Psoas muscle (tissue), 8 donors: ENCODE results near the gene KCNG4. TPM values are rescaled to one million over a fixed set of nuclear protein-coding genes. Genes with fewer than 3 reads are reported as not detected.
A peak's percentile ranks its signal among the peaks of the same experiment; 100 is the strongest.

ENCODE experiments used
- ATAC-seq, 4 donors: fragments of 200-7000 bp; cut with Tn5 transposase; one replicate each; pipeline ENCODE4 v1.9.1; 2020; ENCODE audit warnings: moderate library complexity in 3 of 4, mild to moderate bottlenecking in 2 of 4
- DNase-seq, 2 donors: peaks; one replicate each; pipeline ENCODE4 v3.0.0-alpha.2; 2020
- H3K27ac ChIP-seq: fragments of 200-600 bp; one replicate; pipeline ENCODE4 v1.8.0; 2022
- H3K27me3 ChIP-seq, 3 donors: fragments of 200-600 bp in 1 of 3; one replicate each; pipeline versions ENCODE4 v1.6.1 to v1.8.0; 2013 to 2022; ENCODE audit warnings: low read length in 2 of 3, mild to moderate bottlenecking in 2 of 3, moderate library complexity in 1 of 3; ENCODE audit not compliant: insufficient read depth in 3 of 3
- H3K36me3 ChIP-seq, 2 donors: fragments of 200-600 bp in 1 of 2; one replicate each; pipeline versions ENCODE4 v1.6.1 to v1.8.0; 2013 to 2022; ENCODE audit warnings: low read depth in 1 of 2, mild to moderate bottlenecking in 1 of 2, moderate library complexity in 1 of 2; ENCODE audit not compliant: insufficient read depth in 1 of 2
- H3K4me1 ChIP-seq: fragments of 200-600 bp; one replicate; pipeline ENCODE4 v1.8.0; 2022
- H3K4me3 ChIP-seq: fragments of 200-600 bp; one replicate; pipeline ENCODE4 v1.8.0; 2022; ENCODE audit warnings: mild to moderate bottlenecking
- H3K9me3 ChIP-seq: fragments of 200-600 bp; one replicate; pipeline ENCODE4 v1.8.0; 2022
- WGBS, 3 donors: extraction: QIAGEN DNeasy Blood & Tissue Kit; methylation state at CpG; one replicate each; pipeline versions ENCODE4 v1.1.6 to v1.1.7; 2013; 5-methylcytosine and 5-hydroxymethylcytosine counted together
- intact Hi-C, 2 donors: fragments of 100-400 bp; cut with DNase I; formaldehyde crosslinking; loops; one replicate each; pipeline versions ENCODE4 v1.11.0 to v1.14.2; 2022
- polyA plus RNA-seq, 3 donors: library from polyadenylated mRNA; stranded (reverse); fragments of 200-250 nt; gene quantifications; one replicate each; pipeline ENCODE4 v1.2.3, GENCODE V29; 2013
- total RNA-seq, 4 donors: library from RNA; stranded (reverse); fragmentation: NEBNext Ultra II Directional in 2 of 4; extraction: Animal tissue kit (Norgen Biotek cat#: 25700) in 2 of 4; gene quantifications; one replicate each; pipeline versions ENCODE4 v1.2.1 to v1.2.4, GENCODE V29; 2021 to 2023
- TF ChIP-seq, protein P1 (sequence below): fragments of 200-600 bp; IDR thresholded peaks from one replicate; pipeline ENCODE4 v1.8.0; 2022; ENCODE audit warnings: antibody characterized with exemption
- donor health status: healthy with polysubstance abuse.
- donor health status: DM: no; HTN: no; CAD: no; lungs with moderate emphysema.
- donor health status: Bipolar disorder and iron deficiency.
- donor health status: healthy.
- donor health status: DM: yes; HTN: yes; CAD: no.
- donor health status: DM: no; HTN: no; CAD: no.
- donor health status: DM: no; HTN: no; CAD: no.
- donor health status: DM: yes; HTN: yes; CAD: no.

Gene KCNG4
- total and polyA plus RNA-seq, 7 donors, result 0.04 to 0.10 TPM; not detected in 5

DNA sequence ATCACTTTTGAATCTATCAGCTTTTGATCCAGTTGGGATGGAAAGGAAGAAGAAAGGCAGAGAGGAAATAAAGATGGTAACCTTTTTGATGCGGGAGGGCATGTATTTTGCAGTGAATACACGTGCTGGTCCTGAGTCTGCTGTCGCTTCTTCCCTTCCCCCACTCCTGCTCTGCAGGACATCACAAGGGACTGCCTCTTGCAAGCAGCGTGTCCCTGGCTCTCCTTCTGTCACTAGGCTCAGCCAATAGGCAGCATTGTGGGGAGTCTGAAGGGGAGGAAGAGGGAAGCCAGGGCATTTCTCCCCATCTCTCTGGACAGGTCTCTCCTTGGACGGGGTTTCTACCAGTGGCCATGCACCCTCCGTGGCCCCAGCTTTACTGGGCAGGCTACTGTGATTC, 39.2 kb upstream of the KCNG4 start:
- WGBS, 3 donors, result 52 to 63% (median 57%) methylated on average over 6 of the region's 6 CpGs
- ATAC-seq (no peak), DNase-seq (no peak)
- Histone ChIP-seq H3K27me3 (peaks cover 0 to 3% (median 0%) of the 10 kb centered on the region in 3 donors), H3K27ac (no peak overlapping the region), H3K4me3 (no peak overlapping the region), H3K9me3 (no peaks in the 10 kb centered on the region), H3K4me1 (no peaks in the 10 kb centered on the region), H3K36me3 (no peaks in the 10 kb centered on the region)
- TF ChIP-seq, protein P1, sequence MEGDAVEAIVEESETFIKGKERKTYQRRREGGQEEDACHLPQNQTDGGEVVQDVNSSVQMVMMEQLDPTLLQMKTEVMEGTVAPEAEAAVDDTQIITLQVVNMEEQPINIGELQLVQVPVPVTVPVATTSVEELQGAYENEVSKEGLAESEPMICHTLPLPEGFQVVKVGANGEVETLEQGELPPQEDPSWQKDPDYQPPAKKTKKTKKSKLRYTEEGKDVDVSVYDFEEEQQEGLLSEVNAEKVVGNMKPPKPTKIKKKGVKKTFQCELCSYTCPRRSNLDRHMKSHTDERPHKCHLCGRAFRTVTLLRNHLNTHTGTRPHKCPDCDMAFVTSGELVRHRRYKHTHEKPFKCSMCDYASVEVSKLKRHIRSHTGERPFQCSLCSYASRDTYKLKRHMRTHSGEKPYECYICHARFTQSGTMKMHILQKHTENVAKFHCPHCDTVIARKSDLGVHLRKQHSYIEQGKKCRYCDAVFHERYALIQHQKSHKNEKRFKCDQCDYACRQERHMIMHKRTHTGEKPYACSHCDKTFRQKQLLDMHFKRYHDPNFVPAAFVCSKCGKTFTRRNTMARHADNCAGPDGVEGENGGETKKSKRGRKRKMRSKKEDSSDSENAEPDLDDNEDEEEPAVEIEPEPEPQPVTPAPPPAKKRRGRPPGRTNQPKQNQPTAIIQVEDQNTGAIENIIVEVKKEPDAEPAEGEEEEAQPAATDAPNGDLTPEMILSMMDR, result no peak
- intact Hi-C loops, result loop anchor here in 1 of 2 donors (5.0 kb wide), 1 partner anchor 198 kb away; no protein-coding TSS in a partner anchor

- ATAC-seq (no peak), DNase-seq (no peak)
- Histone ChIP-seq H3K4me3 (no peak overlapping the region), H3K27ac (no peak overlapping the region), H3K9me3 (no peaks in the 10 kb centered on the region), H3K27me3 (peaks cover 0 to 3% (median under 1%) of the 10 kb centered on the region in 3 donors), H3K36me3 (no peaks in the 10 kb centered on the region), H3K4me1 (no peaks in the 10 kb centered on the region)
- WGBS, 3 donors, result 90% methylated on average over 12 of the region's 12 CpGs
- intact Hi-C loops, result loop anchor here in 1 of 2 donors (5.0 kb wide), 1 partner anchor 199 kb away; no protein-coding TSS in a partner anchor
- TF ChIP-seq, protein P1, result no peak
Observed at GRCh38 chr16:84278333-84278732, 38.5 kb upstream of the KCNG4 start.

DNA sequence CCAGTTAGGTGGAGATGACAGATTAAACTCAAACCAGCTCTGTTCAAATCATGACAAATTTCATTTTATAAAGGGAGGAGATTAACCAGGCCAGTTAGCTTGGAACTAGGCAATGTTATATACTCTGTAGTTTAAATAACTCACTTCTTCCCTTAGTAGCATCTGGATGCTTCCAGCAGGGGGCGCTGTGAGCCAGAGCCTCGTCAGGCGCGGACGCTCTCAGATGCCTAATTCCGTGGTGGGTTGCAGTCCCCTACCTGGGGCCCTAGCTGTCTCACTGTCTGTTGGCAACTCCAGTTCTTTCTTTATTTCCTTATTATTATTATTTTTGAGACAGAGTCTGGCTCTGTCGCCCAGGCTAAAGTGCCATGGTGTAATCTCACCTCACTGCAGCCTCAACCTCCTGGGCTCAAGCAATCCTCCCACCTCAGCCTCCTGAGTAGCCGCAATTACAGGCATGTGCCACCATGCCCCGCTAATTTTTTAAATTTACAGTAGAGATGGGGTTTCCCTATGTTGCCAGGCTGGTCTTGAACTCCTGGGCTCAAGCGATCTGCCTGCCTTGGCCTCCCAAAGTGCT, 37.5 kb upstream of the KCNG4 start:
- no peaks in the 10 kb centered on the region for H3K9me3 ChIP-seq
- DNase-seq (peak; percentile 59 to 75), ATAC-seq (peak in 1 of 4 donors; percentile 41)
- no peak overlapping the region for H3K4me3 ChIP-seq
- no peaks in the 10 kb centered on the region for H3K4me1 ChIP-seq
- 31 to 37% (median 36%) methylated on average over 10 of the region's 10 CpGs for WGBS, 3 donors
- H3K27ac ChIP-seq, result no peak overlapping the region
- intact Hi-C loops, result loop anchor here (2.0 to 5.0 kb wide), 2 partner anchors 200 to 207 kb away; no protein-coding TSS in a partner anchor
- H3K27me3 ChIP-seq, result peaks cover 0 to 9% (median 3%) of the 10 kb centered on the region in 3 donors
- no peaks in the 10 kb centered on the region for H3K36me3 ChIP-seq
- TF ChIP-seq, protein P1, result peak; percentile 74

DNA sequence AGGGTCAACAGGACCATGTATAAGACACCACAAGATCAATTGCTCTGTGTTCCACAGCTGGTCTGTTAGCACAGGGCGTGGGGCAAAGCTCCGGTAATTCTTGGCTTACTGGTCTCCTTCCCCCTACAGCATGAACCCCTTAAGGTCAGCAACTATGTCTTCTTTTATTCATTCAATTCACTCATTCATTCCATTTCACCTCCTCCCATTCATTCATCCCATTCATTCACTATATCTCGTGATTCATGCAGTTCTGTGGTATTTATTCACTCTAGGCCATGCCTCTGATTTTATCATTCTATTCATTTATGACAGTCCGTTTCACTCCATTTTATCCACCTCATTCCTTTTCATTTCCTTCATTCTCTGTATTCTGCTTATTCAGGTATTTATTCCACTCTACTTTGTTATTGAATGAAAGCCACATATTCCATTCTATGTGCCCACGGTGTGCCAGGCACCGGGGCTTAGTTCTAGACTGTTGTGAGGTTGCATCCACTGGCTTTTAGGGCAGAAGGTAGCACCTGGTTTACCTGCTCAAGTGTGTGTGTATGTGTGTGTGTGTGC, 35.9 kb upstream of the KCNG4 start:
- no peak for ATAC-seq
- intact Hi-C loops, result loop anchor here (2.0 to 5.0 kb wide), 2 partner anchors 202 to 209 kb away; no protein-coding TSS in a partner anchor
- peaks cover 0 to 9% (median 3%) of the 10 kb centered on the region in 3 donors for H3K27me3 ChIP-seq
- no peak overlapping the region for H3K27ac ChIP-seq
- H3K36me3 ChIP-seq, result no peaks in the 10 kb centered on the region
- no peak overlapping the region for H3K4me3 ChIP-seq
- TF ChIP-seq, protein P1, result no peak
- H3K9me3 ChIP-seq, result no peaks in the 10 kb centered on the region
- no peak for DNase-seq
- no peaks in the 10 kb centered on the region for H3K4me1 ChIP-seq
- 81 to 85% (median 82%) methylated on average over 6 of the region's 6 CpGs for WGBS, 3 donors
